Chondrocyte (in vitro differentiated cells): ENCODE results near the gene ZBTB46. TPM values are rescaled to one million over a fixed set of nuclear protein-coding genes. Genes with fewer than 3 reads are reported as not detected.

Experiments used
- DNase-seq: peaks from one replicate; pipeline ENCODE4 v3.0.0; 2021; ENCODE audit warnings: mixed read lengths, low spot score
- H3K27ac Mint-ChIP-seq: one replicate; pipeline ENCODE4 v1.8.0; 2021; ENCODE audit warnings: mild to moderate bottlenecking, moderate library complexity, mixed read lengths; ENCODE audit not compliant: unreplicated experiment
- H3K27me3 Mint-ChIP-seq: 2 replicates; pipeline ENCODE4 v1.8.0; 2021; ENCODE audit warnings: low read depth, mixed read lengths
- H3K36me3 Mint-ChIP-seq: 2 replicates; pipeline ENCODE4 v1.8.0; 2021; ENCODE audit warnings: low read depth, mixed read lengths
- H3K4me1 Mint-ChIP-seq: 2 replicates; pipeline ENCODE4 v1.8.0; 2021; ENCODE audit warnings: low read depth, mild to moderate bottlenecking, mixed read lengths
- H3K4me3 Mint-ChIP-seq: one replicate; pipeline ENCODE4 v1.8.0; 2021; ENCODE audit warnings: mild to moderate bottlenecking, moderate library complexity, mixed read lengths; ENCODE audit not compliant: unreplicated experiment
- H3K9me3 Mint-ChIP-seq: 2 replicates; pipeline ENCODE4 v1.8.0; 2021; ENCODE audit warnings: low read depth, mixed read lengths
- CTCF ChIP-seq: fragments of 200-600 bp; sonication (generic); IDR thresholded peaks from 2 replicates; pipeline ENCODE4 v1.5.0; 2021; ENCODE audit warnings: antibody characterized with exemption, mild to moderate bottlenecking, moderate library complexity
- total RNA-seq: library from RNA; stranded (reverse); gene quantifications from 3 replicates; pipeline ENCODE4 v1.2.1, GENCODE V29; 2021

Gene ZBTB46
- total RNA-seq, 1 donor from 2014 or later, result 6.0 TPM

GRCh38 chr20:63843778-63844177, 12.7 kb upstream of the ZBTB46 start:
- Mint-ChIP-seq H3K4me1 (peaks cover 4% of the 10 kb centered on the region), H3K4me3 (no peak overlapping the region), H3K9me3 (no peaks in the 10 kb centered on the region), H3K27ac (no peak overlapping the region), H3K36me3 (peaks cover 2% of the 10 kb centered on the region), H3K27me3 (peaks cover 2% of the 10 kb centered on the region)
- no peak for DNase-seq
- TF ChIP-seq CTCF, result no peak

- DNase-seq, result no peak
- peaks cover 2% of the 10 kb centered on the region for H3K36me3 Mint-ChIP-seq
- no peak for TF ChIP-seq CTCF
- no peaks in the 10 kb centered on the region for H3K9me3 Mint-ChIP-seq
- no peak overlapping the region for H3K4me3 Mint-ChIP-seq
- H3K27me3 Mint-ChIP-seq, result peaks cover 2% of the 10 kb centered on the region
- peaks cover 4% of the 10 kb centered on the region for H3K4me1 Mint-ChIP-seq
- H3K27ac Mint-ChIP-seq, result no peak overlapping the region
Measured at GRCh38 chr20:63843222-63843621, 12.2 kb upstream of the ZBTB46 start.

- Mint-ChIP-seq H3K36me3 (peaks cover 2% of the 10 kb centered on the region), H3K4me3 (no peak overlapping the region), H3K9me3 (no peaks in the 10 kb centered on the region), H3K27me3 (peaks cover 2% of the 10 kb centered on the region), H3K27ac (no peak overlapping the region), H3K4me1 (peaks cover 4% of the 10 kb centered on the region)
- no peak for DNase-seq
- no peak for TF ChIP-seq CTCF
Measured at GRCh38 chr20:63842258-63842657, 11.2 kb upstream of the ZBTB46 start.

- no peak for TF ChIP-seq CTCF
- Mint-ChIP-seq H3K36me3 (peaks cover 2% of the 10 kb centered on the region), H3K27ac (no peak overlapping the region), H3K27me3 (peaks cover 2% of the 10 kb centered on the region), H3K4me1 (peaks cover 2% of the 10 kb centered on the region), H3K4me3 (no peak overlapping the region), H3K9me3 (no peaks in the 10 kb centered on the region)
- no peak for DNase-seq
Measured at GRCh38 chr20:63840405-63840828, 9.4 kb upstream of the ZBTB46 start.

- H3K36me3 Mint-ChIP-seq, result peaks cover 2% of the 10 kb centered on the region
- TF ChIP-seq CTCF, result no peak
- no peak for DNase-seq
- H3K4me1 Mint-ChIP-seq, result peaks cover 6% of the 10 kb centered on the region
- no peak overlapping the region for H3K4me3 Mint-ChIP-seq
- H3K9me3 Mint-ChIP-seq, result no peaks in the 10 kb centered on the region
- H3K27me3 Mint-ChIP-seq, result peaks cover 2% of the 10 kb centered on the region
- H3K27ac Mint-ChIP-seq, result no peak overlapping the region
Measured at GRCh38 chr20:63839620-63840019, 8.6 kb upstream of the ZBTB46 start.
